ENCODE data around the gene GDA. TPM values are rescaled to one million over a fixed set of nuclear protein-coding genes. Genes with fewer than 3 reads are reported as not detected.
"Not testable (repeated sequence)": the region's sequence is repeated elsewhere in the genome, so short reads cannot be mapped to it uniquely, and the experiment has no call there.

GDA gene
- total RNA-seq, 6 donors from 2014 or later, result 0.44 to 3.6 TPM; not detected in 4

DNA sequence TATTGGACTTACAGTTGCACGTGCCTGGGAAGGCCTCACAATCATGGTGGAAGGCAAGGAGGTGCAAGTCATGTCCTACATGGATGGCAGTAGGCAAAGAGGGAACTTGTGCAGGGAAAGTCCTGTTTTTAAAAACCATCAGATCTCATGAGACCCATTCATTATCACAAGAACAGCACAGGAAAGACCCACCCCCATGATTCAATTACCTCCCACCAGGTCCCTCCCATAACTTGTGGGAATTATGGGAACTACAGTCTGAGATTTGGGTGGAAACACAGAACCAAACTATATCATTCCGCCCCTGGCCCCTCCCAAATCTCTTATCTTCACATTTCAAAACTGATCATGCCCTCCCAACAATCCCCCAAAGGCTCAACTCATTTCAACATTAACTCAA is 140.2 kb downstream of the GDA start:
- H3K36me3 ChIP-seq, result no peaks in the 10 kb centered on the region
- H3K9me3 ChIP-seq, result no peaks in the 10 kb centered on the region
- H3K4me1 ChIP-seq, result peaks cover 4 to 10% (median 7%) of the 10 kb centered on the region in 4 donors
- no peaks in the 10 kb centered on the region for H3K27me3 ChIP-seq
- no peak overlapping the region for H3K27ac ChIP-seq
- H3K4me3 ChIP-seq, result no peak overlapping the region
- DNase-seq (no peak), ATAC-seq (ENCODE audit: low FRiP score in 2 of 2) (no peak)
- 88 to 98% methylated on average over 2 of the region's 2 CpGs for WGBS, 2 donors
- TF ChIP-seq EP300 (IDR thresholded peaks at IDR 0.05) (no peak), POLR2A (IDR thresholded peaks at IDR 0.05) (no peak), POLR2AphosphoS5 (IDR thresholded peaks at IDR 0.05) (no peak)
- TF ChIP-seq, protein P1, sequence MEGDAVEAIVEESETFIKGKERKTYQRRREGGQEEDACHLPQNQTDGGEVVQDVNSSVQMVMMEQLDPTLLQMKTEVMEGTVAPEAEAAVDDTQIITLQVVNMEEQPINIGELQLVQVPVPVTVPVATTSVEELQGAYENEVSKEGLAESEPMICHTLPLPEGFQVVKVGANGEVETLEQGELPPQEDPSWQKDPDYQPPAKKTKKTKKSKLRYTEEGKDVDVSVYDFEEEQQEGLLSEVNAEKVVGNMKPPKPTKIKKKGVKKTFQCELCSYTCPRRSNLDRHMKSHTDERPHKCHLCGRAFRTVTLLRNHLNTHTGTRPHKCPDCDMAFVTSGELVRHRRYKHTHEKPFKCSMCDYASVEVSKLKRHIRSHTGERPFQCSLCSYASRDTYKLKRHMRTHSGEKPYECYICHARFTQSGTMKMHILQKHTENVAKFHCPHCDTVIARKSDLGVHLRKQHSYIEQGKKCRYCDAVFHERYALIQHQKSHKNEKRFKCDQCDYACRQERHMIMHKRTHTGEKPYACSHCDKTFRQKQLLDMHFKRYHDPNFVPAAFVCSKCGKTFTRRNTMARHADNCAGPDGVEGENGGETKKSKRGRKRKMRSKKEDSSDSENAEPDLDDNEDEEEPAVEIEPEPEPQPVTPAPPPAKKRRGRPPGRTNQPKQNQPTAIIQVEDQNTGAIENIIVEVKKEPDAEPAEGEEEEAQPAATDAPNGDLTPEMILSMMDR (IDR thresholded peaks at IDR 0.05), result no peak

DNA sequence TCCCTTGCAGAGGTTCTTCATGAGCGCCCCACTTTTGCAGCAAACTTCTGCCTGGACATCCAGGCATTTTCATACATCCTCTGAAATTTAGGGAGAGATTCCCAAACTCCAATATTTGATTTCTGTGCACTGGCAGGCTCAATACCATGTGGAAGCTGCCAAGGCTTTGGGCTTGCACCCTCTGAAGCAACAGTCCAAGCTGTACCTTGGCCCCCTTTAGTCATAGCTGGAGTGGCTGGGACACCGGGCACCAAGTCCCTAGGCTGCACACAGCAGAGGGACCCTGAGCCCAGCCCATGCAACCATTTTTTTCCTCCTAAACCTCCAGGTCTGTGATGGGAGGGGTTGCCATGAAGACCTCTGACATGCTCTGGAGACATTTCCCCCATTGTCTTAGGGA is 141.1 kb downstream of the GDA start:
- H3K27ac ChIP-seq, result no peak overlapping the region
- no peaks in the 10 kb centered on the region for H3K9me3 ChIP-seq
- DNase-seq (no peak), ATAC-seq (ENCODE audit: low FRiP score in 2 of 2) (no peak)
- 96% methylated on average over 2 of the region's 2 CpGs for WGBS, 2 donors
- no peak for TF ChIP-seq POLR2AphosphoS5 (IDR thresholded peaks at IDR 0.05)
- no peak for TF ChIP-seq EP300 (IDR thresholded peaks at IDR 0.05)
- TF ChIP-seq, protein P1 (IDR thresholded peaks at IDR 0.05), result no peak
- no peak for TF ChIP-seq POLR2A (IDR thresholded peaks at IDR 0.05)
- H3K27me3 ChIP-seq, result no peaks in the 10 kb centered on the region
- peaks cover 4 to 10% (median 7%) of the 10 kb centered on the region in 4 donors for H3K4me1 ChIP-seq
- no peak overlapping the region for H3K4me3 ChIP-seq
- H3K36me3 ChIP-seq, result no peaks in the 10 kb centered on the region

DNA sequence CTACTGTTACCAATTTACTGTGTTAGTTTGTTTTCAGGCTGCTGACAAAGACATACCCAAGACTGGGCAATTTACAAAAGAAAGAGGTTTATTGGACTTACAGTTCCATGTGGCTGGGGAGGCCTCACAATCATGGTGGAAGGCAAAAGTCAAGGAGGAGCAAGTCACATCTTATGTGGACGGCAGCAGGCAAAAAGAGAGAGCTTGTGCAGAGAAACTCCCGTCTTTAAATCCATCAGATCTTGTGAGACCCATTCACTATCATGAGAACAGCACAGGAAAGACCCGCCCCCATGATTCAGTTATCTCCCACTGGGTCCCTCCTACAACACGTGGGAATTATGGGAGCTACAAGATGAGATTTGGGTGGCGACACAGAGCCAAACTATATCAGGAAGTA is 142.3 kb downstream of the GDA start:
- not testable (repeated sequence) for H3K4me3 ChIP-seq; H3K36me3 ChIP-seq; H3K27me3 ChIP-seq; DNase-seq; H3K27ac ChIP-seq; ATAC-seq (ENCODE audit: low FRiP score in 2 of 2); H3K9me3 ChIP-seq
- peaks cover 4 to 10% (median 7%) of the 10 kb centered on the region in 4 donors for H3K4me1 ChIP-seq
- WGBS, 2 donors, result 73 to 82% methylated on average over 5 of the region's 5 CpGs

DNA sequence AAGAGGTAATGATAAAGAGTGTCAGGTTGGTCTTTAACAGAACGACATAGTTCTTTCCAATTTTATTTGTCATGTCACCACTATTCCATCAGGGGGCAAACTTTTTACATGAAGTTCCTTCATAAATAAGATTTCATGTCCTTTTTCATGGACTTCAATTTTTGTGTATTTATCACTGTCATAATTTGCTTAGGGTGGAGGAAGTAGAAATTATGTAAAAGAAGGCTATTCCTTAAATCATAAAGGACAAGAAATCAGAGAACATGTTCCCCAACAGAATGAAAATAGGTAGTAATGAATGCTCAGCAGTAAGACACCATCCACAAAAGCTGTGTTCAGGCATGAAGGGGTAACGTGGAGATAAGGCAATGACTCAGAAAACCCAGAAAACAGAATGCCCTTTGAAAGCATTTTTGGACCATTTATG is 143.0 kb downstream of the GDA start:
- no peak overlapping the region for H3K4me3 ChIP-seq
- H3K9me3 ChIP-seq, result no peaks in the 10 kb centered on the region
- no peaks in the 10 kb centered on the region for H3K27me3 ChIP-seq
- no peaks in the 10 kb centered on the region for H3K36me3 ChIP-seq
- WGBS, 2 donors, result 13 to 17% methylated on average over 2 of the region's 2 CpGs
- peak in 1 of 2 donors; percentile 72 for ATAC-seq (ENCODE audit: low FRiP score in 2 of 2)
- H3K4me1 ChIP-seq, result peaks cover 4 to 10% (median 7%) of the 10 kb centered on the region in 4 donors
- TF ChIP-seq EP300 (IDR thresholded peaks at IDR 0.05), result no peak
- TF ChIP-seq, protein P1 (IDR thresholded peaks at IDR 0.05), result peak; percentile 44 to 66 (median 60)
- peak overlapping the region; percentile 35 to 78 (median 58) for H3K27ac ChIP-seq
- DNase-seq, result no peak

DNA sequence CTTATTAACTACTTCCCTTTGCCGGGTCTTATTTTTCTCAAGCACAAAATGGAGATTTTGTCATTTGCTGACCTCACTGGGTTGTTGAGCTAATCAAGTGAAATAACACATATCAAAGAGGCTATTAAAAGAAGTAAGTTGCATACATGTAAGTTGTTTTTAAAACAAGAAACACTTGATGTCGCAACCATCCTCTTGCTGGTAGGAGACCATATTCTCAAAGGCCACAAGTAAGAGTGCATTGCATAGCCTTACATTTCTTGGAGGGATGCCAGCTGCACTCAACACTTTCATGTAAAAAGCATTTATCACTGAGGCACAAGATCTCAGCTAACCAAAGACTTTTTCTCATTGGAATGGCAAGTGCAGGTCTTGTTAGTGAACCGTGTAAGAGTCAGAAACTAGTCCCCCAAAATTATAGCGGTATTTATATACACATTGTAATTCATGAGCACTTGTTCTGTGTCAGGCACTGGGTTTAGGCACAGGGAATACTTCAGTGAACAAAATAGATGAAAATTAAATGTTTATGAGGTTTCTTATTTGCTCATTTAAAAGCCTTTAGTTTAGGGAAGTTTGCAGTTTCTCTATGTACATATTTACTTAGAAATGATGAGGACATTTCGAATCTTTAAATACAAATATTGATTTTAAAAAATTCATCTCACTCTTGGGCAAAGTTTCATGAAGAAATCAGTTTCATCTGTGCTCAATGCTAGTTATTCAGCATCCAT is 143.8 kb downstream of the GDA start:
- 48 to 55% methylated on average over 5 of the region's 5 CpGs for WGBS, 2 donors
- no peaks in the 10 kb centered on the region for H3K27me3 ChIP-seq
- H3K4me3 ChIP-seq, result no peak overlapping the region
- H3K36me3 ChIP-seq, result no peaks in the 10 kb centered on the region
- ATAC-seq (ENCODE audit: low FRiP score in 2 of 2) (peak in 1 of 2 donors; percentile 57), DNase-seq (peak in 1 of 2 donors; percentile 74)
- H3K27ac ChIP-seq, result peak overlapping the region; percentile 35 to 78 (median 58)
- peak in 1 of 2 donors; percentile 64 for TF ChIP-seq POLR2AphosphoS5 (IDR thresholded peaks at IDR 0.05)
- TF ChIP-seq EP300 (IDR thresholded peaks at IDR 0.05), result peak in 1 of 4 donors; percentile 84
- TF ChIP-seq, protein P1 (IDR thresholded peaks at IDR 0.05), result no peak
- TF ChIP-seq POLR2A (IDR thresholded peaks at IDR 0.05), result no peak
- no peaks in the 10 kb centered on the region for H3K9me3 ChIP-seq
- H3K4me1 ChIP-seq, result peaks cover 4 to 10% (median 7%) of the 10 kb centered on the region in 4 donors

Measured in upper lobe of left lung (tissue), 6 donors.